ENCODE data around the gene DOHH.
"Not testable (repeated sequence)": the region's sequence is repeated elsewhere in the genome, so short reads cannot be mapped to it uniquely, and the experiment has no call there.

The DOHH gene

GRCh38 chr19:3534375-3535234 is 34.1 kb upstream of the DOHH start:
- DNase-seq, result no peak

- DNase-seq, result no peak
Observed at GRCh38 chr19:3533563-3534216, 33.2 kb upstream of the DOHH start.

- no peak for DNase-seq
Observed at GRCh38 chr19:3533033-3533432, 32.6 kb upstream of the DOHH start.

DNA sequence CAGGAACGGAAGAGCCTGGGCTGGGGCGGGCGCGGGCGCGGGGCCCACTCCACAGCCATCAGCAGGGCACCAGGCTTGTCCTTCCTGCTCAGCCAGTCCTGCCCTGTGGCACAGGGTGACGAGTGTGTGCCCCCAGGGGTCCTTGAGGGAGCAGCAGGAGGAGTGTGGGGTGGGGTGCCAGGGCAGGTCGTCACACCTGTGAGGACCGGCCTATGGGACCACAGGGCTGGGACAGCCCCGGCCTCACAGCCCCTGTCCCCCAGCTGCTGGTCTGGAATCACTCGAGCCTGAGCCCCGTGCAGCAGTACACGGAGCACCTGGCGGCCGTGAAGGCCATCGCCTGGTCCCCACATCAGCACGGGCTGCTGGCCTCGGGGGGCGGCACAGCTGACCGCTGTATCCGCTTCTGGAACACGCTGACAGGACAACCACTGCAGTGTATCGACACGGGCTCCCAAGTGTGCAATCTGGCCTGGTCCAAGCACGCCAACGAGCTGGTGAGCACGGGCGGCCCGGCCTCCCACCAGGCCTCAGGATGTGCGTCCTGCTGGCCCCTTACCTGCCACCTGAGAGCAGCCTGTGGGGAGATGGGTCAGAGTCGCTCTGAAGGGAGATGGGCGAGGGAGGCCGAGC is 31.8 kb upstream of the DOHH start:
- no peak for DNase-seq

DNA sequence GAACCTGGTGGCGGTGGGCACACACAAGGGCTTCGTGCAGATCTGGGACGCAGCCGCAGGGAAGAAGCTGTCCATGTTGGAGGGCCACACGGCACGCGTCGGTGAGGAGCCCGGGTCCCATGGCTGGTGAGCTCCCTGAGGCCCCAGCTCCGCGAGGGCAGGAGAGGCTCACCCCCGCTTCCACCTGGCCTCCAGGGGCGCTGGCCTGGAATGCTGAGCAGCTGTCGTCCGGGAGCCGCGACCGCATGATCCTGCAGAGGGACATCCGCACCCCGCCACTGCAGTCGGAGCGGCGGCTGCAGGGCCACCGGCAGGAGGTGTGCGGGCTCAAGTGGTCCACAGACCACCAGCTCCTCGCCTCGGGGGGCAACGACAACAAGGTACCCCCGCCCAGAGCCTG is 31.2 kb upstream of the DOHH start:
- no peak for DNase-seq

DNA sequence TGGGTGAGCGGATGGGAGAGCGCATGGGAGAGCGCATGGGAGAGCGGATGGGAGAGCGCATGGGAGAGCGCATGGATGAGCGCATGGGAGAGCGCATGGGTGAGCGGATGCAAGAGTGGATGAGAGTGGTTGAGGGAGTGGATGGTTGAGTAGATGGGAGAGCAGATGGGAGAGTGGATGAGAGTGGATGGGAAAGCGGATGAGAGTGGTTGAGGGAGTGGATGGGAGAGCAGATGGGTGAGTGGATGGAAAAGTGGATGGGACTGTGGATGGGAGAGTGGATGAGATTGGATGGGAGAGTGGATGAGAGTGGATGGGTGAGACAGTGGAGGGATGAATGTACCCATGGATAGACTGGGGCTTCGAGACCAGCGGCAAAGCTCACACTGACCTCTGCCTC is 29.9 kb upstream of the DOHH start:
- no peak for DNase-seq

DNA sequence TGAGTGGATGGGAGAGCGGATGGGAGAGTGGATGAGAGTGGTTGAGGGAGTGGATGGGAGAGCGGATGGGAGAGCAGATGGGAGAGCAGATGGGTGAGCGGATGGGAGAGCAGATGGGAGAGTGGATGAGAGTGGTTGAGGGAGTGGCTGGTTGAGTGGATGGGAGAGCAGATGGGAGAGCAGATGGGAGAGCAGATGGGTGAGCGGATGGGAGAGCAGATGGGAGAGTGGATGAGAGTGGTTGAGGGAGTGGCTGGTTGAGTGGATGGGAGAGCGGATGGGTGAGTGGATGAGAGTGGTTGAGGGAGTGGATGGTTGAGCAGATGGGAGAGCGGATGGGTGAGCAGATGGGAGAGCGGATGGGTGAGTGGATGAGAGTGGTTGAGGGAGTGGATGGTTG is 28.8 kb upstream of the DOHH start:
- not testable (repeated sequence) for DNase-seq

DNA sequence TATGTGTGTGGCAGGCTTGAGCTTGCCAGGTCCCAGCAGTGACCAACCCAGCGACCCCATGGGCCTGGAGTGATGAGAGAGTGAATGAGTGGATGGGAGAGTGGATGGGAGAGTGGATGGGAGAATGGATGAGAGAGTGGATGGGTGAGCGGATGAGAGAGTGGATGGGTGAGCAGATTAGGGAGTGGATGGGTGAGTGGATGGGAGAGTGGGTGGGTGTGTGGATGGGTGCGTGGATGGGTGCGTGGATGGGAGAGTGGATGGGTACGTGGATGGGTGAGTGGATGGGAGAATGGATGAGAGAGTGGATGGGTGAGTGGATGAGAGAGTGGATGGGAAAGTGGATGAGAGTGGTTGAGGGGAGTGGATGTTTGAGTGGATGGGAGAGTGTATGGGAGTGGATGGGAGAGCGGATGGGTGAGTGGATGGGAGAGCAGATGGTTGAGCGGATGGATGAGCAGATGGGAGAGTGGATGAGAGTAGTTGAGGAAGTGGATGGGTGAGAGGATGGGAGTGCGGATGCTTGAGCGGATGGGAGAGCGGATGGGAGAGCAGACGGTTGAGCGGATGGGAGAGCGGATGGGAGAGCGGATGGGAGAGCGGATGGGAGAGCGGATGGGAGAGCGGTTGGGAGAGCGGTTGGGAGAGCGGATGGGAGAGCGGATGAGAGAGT is 28.2 kb upstream of the DOHH start:
- no peak for DNase-seq

GRCh38 chr19:3528080-3528479 is 27.6 kb upstream of the DOHH start:
- no peak for DNase-seq

GRCh38 chr19:3527238-3527910 is 26.9 kb upstream of the DOHH start:
- no peak for DNase-seq

DNA sequence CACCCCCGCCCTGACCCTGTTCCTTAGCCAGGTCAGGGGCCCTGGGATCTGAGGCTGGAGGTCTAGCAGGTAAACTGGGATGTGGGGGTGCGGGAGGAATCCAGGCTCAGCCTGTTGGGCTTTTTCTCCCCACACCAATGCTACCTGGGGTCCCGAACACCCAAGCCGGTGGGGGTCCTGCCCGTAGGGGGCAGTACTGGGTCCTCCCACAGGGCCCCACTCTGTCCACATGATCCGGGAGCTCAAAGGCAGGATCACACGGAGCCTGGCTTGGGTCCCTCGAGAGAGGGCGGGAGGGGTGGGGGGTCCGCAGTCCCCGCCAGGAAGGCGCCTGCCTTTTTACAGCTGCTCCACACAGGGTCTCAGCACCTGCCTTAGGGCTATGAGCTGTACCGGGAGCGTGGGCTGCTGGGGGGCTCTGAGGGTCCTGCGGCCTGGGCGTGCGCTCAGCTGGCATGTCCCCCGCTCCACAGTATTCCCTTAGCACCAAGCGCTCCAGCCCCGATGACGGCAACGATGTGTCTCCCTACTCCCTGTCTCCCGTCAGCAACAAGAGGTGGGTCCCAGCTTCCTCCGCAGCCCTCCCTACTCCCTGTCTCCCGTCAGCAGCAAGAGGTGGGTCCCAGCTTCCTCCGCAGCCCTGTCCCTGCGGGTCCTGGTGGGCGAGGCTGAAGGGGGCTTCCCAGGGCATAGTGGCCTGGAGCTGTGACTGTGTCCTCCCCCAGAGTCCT is 26.2 kb upstream of the DOHH start:
- no peak for DNase-seq

- no peak for DNase-seq
Observed at GRCh38 chr19:3524904-3525451, 24.5 kb upstream of the DOHH start.

GRCh38 chr19:3524078-3524842 is 23.8 kb upstream of the DOHH start:
- DNase-seq, result no peak

- no peak for DNase-seq
Observed at GRCh38 chr19:3523361-3524077, 23.0 kb upstream of the DOHH start.

DNA sequence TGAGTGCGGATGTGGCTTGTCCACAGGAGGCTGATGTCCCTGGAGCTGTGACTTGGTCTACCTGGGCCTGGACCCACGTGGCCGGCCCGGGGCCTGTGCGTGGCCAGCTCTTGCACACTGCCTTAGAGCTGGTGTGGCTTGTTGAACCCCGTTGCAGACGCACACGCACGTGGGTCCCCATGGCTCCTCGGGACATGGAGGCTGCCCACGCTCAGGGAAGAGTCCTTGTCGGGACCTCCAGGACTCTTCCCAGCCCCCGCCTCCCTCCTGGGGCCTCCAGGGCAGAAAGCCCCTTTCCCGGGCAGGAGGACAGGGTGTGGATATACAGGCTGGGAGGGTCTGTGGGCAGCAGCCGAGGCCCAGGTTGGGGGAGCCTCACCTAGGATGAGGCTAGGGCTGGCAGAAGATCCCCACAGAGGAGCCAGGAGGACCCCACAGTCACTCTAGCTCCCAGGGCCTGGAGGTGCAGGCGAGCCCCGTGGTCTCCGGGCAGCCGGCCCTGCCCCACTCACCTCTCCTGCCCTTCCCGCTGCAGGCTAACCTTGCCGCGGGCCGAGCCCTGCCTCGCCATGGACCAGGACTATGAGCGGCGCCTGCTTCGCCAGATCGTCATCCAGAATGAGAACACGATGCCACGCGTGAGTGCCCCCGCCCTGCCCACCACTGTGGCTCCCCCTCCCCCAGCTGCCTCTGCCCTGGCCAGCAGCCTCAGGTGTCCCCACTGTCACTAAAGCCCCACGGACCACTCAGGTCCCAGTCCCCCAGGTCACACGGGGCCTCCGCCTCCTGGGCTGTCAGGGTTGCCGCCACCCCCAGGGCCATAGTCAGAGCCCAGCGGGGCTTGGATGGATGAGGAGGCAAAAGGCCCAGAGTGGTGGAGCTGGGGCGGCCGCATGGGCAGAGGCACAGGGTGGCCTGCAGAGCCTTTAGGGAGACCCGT is 22.2 kb upstream of the DOHH start:
- no peak for DNase-seq

DNA sequence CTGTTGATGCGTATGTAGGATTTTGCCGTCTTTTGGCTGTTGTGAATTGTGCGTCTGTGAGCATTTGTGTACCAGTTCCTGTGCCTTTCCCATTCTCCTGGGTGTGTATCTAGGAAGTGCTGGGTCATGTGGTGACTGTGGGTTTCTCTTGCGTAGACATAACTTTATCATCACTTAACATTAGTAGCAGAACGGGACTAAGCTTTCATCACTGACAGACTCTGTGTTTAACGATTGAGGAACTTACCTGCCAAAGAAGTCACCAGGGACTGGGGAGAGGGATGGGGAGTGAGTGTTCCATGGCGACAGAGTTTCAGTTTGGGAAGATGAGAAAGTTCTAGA is 20.6 kb upstream of the DOHH start:
- DNase-seq, result no peak

- no peak for DNase-seq
Observed at GRCh38 chr19:3520166-3521103, 20.0 kb upstream of the DOHH start.

DNA sequence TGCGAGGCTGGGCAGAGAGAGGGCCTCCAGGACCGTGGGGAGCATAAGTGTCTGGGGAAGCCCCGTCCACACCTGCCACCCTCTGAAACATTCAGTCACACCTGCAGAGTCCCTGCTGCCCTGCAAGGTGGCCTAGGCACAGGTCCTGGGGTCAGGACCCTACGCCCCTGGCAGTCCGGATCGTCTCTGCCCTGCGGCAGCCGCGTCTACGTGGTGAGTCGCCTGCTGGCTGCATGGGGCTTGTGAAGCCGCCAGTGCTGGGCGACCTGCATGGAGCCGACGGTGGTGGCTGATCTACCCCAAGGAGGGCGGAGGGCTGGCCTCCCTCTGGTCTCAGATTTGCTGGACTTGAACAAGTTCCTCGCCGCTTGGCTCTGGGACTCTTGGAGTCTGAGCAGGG is 18.7 kb upstream of the DOHH start:
- no peak for DNase-seq

All from NCI-H1436 treated with DMSO at 0.1 percent for 48 hours (cell line).